Iris pigment epithelial cell (primary cell): Measurements from ENCODE around the gene DPP4.

ENCODE experiments used
- DNase-seq: peaks from one replicate; pipeline ENCODE4 v3.0.0-alpha.2; 2011; ENCODE audit warnings: low read depth

DPP4 gene

DNA sequence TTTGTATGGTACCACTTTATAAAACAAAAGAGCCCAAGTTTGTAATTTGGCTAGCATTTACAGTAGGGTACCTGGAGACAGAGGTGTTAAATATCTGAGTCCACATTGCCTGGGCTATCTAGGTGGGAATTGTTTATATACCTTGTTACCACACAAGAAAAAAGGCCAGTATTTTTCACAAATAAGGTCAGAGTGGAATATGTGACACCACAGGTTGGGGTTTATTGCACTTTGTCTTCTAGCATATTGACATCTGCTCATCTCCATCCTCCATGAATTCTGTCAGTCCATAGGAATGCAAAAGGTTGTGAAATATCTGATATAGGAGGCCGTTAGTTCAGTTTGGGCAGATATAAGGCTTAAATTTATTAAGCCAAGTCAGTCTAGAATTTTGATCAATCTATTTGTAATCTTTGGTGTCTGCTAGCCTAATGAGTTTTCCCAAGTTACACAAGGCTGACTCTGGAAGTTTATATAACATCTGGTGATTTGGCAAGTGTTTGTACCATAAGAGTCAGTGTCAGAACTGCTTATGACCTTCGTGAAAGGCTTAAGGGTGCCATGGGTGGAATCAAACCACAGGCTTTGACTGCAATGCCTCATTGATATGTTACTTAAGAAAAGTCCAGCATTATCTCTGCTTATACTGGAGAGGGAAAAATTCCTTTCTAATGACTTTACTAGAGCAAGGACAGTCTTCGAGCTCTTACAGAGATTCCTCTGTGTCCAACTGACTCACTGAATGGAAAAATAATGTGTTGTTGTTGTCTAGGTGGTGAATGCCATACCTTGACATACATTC is 11.3 kb upstream of the DPP4 start:
- DNase-seq: peak; percentile 93

DNA sequence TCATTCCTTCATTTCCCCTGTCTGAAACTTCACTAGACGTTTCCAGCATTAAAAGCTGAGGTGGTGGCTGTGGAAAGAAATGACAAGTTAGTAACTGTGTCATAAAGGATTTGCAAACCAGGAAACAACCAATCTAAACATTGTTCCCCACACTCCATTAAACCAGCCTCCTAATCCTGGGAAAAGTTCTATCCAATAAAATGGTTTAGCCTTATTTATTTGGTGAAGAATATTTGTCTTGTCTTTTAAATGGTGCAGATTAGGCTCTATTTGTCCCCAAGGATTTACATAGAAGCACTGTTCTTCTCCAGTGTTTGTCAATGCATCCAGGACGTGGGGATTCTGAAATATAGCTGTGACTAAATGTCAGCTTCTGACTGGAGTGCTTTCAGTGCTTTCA is 10.5 kb upstream of the DPP4 start:
- DNase-seq: no peak

DNA sequence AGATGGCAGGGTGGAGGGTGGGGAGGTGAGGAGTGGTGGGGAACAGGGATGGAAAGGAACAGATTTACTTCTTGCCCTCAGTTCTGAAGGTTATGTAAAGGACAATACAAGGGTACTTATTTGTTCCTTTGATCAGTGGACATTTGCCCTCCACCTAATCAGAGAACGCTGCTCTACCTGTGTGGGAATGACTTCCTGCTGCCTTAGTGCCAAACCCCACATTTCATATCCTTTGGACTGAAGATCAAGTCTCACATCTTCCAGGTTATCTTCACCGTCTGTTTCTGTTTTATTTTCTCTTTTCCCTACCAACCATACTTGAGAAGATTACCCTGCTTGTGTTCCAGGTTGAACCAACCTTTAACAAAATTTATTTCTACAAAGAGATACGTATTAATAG is 8.7 kb upstream of the DPP4 start:
- DNase-seq: no peak

DNA sequence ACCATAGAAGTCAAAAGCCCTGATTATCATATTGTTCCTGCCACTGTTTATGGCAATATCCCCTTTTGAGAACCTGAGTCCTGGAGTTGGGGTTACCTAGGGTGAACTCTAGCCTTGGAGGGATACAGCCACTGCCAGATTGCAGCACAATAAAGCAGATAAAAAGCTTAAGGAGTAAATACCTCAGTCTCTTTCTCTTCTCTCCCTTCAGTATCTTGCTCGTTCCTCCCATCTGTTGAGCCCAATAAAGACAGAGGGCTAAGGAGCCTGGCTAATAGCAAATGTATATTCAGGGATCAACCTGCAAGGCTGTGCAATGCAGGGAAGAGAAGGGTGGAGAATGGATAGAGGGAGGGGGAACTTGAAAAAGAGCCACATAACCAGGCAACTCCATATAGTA is 8.0 kb upstream of the DPP4 start:
- DNase-seq: no peak

DNA sequence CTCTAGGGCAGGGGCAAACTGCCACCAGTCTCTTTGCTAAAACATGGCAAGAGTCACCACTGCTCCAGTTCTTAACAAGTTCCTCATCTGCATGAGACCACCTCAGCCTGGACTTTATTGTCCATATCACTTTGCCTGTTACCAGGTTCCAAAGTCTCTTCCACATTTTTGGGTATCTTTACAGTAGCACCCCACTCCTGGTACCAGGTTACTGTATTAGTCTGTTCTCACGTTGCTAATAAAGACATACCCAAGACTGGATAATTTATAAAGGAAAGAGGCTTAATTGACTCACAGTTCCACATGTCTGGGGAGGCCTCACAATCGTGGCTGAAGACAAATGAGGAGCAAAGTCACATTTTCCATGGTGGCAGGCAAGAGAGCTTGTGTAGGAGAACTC is 5.5 kb upstream of the DPP4 start:
- no peak for DNase-seq

DNA sequence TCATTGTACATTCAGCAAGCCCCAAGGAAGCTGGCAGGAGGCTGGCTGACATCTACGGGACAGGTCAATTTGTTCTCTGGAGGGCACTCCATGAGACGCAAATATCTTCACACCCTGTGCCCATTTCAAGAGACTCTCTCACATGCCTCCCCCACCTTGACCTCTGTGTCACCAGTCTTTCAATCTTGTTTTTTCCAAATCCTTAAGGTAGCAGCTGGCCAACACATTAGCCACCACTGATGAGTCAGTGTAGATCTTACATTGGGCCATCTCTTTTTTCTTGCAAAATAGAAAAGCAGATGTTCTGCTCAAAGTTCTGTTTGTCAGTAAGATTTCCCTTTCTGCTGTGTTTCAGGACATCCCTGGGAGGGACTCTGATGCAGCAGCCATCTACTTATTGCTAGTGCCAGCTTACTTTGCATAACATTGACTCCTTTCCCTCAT is 1.7 kb upstream of the DPP4 start:
- DNase-seq: peak; percentile 84

DNA sequence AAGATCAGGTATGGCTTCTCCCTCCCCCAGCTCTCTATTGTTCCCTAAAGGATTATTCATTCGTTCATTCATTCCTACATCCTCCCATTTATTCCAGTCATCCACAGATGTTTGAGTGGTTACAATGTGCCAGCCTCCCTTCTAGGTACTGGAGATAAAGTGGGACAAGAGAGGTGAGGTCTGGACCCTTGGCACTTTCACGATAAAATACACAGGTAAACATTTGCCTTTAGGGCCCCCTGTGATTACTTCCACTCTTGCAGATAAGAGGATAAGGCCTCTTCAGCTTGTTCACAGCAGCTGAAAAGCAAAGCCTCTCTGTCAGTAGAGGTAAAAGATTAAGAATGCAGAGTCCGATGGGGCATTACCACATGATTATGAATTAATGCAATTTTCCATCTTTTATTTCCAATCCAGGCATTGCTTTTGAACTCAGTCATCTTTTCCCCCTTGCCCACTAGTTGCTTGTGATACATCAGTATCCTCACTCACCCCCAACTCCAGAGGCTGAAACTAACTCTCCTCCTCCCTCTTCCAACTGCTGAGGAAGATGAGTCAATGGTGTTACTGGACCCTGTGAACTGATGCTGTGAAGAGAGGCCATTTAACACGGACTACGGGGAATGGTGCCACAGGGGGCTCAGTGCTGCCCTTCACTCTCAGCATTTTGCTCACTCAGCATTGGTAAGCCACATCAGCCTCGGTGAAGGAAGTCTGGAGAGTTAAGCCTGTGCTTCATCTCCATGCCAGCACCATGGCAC is 1.1 kb upstream of the DPP4 start:
- peak; percentile 81 for DNase-seq

DNA sequence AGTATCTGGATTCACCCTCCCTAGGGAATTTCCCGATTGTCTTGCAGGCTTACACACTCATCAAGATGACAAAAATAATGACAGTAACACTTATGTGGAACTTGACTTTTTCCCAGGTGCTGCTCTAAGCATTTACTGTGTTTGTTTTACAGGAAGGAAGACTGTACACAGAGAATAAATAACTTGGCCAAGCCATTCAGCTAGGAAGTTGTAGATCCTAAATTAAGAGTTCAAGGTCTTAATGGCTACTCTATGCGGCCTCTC is 549 bp upstream of the DPP4 start:
- no peak for DNase-seq

DNA sequence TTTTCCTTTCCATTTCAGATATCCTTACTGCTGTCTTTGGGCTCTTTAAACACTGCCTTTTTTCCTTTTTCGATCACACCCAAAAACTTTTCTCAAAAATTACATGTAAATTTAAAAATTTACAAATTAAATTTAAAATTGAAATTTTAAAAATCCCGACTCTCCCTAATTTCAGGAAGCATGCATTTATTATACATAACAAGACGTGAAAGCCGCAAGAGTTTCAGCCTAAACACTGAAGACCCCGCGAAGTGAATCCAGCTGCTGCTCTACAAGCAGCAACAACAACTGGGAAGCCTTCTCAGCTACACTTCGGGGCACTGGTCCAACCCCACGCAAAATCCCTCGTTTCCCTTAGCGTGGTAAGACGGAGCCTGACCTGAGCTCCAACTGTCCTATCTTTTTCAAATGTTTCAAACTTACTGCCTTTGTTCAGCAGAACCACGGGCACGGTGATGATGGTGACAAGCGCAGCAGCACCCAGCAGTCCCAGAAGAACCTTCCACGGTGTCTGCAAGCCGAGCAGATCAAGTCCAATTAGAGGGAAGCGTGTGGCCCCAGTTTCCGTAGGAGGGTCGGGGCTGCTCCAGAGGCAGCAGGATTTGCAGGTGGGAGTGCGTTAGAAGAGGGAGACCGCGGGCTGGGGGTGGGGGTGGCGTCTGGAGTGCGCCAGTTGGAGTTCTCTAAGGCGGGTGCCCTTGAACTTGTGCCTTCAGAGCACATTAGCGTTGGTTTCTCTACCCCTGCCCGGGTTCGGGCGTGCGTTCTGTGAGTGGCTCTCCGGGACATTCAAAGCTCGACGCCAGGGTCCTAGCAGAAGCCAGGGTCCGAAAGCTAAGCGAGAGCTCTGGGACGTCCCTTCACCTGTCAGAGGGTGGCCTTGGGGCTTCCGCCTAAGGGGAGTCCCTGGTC is 783 bp downstream of the DPP4 start:
- peak; percentile 57 for DNase-seq

DNA sequence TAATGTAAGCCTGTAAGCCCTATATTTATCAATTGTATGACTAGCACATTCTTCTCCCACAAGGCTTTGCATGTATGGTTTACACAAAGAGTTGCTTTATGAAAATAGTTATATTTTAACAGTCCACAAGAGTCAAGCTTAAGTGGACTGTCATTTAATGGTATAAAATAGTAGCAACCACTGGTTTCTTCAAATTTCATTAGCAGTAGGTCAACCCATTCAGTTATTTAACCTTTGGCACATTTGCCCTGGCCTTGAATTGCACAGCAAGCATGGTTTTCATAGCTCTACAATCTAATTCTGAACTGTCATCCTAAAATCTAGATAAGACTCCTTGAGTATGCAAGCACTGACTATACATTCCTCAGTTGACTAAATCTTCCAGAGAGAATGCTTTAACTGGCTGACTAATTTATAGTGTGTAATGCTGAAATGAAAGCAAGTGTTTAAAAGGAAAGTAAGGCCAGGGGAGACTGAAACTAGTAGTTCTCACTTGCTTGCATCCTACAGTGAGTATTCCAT is 1.8 kb downstream of the DPP4 start:
- peak; percentile 91 for DNase-seq

DNA sequence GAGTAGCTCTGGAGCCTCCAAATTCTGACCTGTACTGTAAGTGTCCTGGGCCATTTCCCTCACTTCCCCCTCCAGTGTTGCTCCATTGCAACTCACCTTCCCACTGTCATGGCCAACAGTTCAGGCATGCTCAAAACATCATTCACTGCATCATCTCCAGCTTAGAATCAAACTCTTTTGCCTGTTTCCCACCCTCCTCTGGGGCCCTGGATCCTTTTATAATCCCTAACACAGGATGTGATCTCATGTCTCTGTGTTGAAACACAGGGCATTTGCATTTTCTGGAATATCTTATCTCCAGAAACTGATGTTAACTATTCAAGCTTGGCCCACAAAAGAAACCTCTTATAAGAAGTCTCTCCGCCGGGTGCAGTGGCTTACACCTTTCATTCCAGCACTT is 3.0 kb downstream of the DPP4 start:
- peak; percentile 93 for DNase-seq

DNA sequence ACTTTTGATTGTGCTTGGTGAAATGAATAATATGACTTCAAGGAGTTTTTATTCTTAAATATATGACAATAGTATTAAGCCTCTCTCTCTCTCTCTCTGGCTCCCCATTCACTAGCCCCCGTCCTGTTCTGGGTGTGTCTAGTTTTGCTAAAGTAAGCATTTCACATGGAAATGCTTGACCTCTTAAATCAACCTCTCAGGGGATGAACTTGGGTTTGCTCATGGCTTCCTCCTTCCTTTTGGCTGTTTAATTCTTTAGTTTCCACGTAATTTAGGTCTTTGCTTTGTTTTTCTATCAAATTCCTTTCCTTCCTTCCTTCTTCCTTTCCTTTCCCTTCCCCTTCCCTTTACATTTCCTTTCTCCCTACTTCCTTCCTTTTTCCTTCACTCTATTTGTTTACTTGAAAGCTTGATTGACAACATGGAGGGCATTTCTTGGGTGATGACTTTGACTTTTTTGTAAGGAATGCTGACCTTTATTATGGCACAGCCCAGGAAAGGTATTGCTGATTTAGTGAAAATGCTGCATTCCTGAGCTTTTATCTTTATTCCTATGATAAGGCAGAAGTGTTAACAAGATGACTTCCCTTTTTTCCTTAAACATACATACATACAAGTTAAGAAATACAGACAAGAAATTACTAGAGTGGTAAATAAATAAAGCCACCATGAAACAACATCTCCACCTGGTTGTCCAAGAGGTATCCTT is 3.6 kb downstream of the DPP4 start:
- no peak for DNase-seq

DNA sequence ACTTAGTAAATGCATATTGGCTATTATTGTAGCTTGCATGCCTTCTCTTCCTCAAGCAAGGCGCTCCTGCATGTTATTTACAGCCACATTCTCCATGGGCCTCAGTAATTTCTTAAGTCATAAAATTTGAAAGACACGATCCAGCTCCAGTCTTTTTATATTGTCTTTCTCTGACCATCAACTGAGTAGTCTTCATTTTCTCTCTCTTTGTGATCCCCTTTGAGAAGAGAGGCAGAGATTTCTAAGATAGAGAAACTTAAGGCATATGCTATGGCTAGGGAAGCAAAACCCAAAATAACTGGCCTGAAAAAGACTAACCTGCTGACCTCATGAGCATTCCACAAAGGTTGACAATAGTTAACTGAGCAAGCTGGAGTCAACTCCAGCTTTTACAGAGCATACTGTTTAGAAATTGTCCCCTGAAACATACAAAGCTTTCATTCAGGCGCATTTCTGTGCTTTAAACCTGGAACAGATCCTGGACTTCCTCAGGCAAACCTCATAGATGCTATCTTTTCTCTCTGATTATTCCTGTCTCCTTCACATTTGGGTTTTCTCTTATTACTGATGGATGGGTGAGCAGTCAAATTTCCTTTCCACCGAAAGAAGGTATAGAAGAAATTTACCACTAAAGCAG is 4.6 kb downstream of the DPP4 start:
- DNase-seq: no peak

DNA sequence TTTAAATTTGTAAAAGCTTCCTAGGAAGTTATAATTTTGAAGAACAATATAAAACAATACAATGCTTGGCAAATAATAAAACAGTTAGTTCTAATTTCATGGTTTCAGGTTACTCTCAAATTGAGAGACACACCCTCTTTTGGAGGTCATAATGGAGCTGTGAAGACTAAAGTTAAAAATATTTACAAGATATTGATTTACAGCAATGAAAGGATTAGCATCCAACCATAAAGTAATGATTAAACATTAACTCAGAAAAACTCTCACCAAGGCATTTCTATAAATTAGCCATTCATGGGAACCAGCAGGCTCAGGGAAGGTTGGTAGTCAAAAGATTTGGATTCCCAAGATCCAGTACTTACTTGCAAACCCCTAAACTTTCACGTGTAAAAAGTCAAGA is 6.4 kb downstream of the DPP4 start:
- DNase-seq: no peak

DNA sequence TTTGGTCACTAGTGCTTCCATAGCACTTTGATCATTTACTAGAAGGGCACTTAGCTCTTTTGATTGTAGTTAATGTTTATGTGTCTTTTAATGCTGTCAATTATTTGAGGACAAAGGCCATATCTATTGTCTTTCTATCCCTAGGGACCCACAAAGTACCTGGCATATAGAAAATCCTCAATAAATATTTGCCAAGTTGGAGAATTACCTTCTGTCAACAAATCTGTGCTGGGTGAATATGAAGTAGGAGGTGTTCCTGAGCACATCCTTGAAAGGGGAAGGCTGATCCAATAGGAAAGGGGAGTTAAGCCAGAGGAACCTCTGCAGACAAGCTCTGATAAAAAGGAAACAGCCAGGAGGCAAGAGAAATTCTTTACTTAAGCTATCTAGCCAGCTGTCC is 8.2 kb downstream of the DPP4 start:
- no peak for DNase-seq

DNA sequence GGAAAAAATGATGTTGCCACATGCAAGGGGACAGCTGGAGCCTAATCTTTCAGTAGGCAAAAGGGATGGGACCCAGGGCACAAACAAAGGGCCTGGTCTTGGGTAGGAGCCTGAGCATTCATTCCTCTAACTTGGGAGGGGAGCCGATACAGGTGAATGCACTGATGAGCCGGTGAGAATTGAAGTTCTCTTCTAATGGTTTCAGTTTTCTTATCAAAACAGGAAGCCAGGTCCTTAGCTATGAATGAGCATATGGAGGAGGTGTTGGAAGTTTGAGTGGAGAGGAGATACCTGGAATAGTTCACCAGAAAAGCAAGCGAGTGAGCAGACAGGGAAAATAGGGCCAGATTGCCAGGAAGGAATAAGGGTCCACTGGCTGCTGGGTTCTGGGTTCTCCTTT is 10.1 kb downstream of the DPP4 start:
- no peak for DNase-seq

DNA sequence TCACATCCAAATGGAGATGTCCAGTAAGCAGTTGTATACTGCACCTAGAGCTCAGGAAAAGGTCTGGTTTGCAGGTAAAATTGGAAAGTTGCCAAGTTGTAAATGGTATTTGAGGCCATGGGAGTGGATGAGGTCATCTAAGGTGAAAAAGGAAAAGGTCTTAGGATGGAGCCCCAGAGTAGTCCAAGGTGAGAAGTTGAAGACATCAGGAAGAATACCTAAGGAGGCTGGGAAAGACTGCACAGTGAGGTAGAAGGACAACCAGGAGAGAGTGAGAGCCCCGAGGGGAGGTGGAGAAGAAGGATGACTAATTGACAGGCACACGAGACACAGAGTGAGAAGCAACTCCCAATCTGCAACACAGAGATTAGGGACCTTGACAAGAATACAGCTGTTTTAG is 10.7 kb downstream of the DPP4 start:
- DNase-seq: no peak

DNA sequence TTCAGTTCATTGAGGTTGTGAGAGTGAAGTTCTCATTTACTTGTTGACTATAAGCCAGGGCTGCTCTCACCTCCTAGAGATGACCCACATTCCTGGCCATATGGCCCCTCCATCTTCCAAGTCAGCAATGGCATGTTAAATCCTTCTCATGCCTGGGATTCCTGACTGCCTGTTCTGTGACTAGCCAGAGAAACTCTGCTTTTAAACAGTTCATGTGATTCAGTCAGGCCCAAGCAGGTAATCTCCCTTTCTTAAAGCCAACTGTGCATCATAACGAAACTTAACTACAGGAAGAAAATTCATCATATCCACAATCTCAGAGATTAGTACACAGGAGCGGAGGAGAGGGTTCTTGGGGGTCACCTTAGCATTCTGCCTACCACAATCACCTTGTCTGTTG is 11.5 kb downstream of the DPP4 start:
- peak; percentile 54 for DNase-seq

DNA sequence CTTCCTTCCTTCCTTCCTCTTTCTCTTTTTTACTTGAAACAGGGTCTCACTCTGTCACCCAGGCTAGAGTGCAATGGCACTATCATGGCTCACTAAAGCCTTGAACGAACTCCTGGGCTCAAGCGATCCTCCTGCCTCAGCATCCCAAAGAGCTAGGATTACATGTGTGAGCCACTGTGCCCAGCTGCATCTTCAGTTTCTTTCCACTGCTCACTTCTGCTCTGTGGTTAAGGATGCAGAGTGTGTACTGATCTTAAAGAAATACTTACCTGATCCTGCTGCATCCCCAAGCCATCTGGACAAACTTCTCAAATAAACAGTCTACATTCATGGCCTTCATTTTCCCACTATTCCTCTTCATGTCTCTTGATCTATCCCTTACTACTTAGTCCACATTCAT is 13.0 kb downstream of the DPP4 start:
- DNase-seq: no peak

DNA sequence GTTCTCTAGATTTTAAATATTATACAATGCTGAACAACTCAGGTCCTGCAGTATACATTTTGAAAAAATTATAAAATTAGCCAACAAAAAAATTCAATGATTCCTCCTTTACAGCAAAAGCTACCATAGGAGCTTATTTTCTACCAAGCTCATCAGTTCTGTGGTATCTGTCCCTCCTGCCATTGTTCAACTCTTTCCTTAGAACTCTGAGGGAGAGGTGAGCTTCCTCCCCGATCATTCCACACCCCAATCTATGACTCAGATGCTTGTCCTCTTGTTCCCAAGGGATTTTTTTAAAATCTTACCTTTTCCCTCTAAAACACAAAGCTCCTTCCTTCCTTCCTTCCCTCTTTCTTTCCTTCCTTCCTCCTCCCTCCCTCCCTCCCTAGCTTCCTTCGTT is 13.5 kb downstream of the DPP4 start:
- no peak for DNase-seq

DNA sequence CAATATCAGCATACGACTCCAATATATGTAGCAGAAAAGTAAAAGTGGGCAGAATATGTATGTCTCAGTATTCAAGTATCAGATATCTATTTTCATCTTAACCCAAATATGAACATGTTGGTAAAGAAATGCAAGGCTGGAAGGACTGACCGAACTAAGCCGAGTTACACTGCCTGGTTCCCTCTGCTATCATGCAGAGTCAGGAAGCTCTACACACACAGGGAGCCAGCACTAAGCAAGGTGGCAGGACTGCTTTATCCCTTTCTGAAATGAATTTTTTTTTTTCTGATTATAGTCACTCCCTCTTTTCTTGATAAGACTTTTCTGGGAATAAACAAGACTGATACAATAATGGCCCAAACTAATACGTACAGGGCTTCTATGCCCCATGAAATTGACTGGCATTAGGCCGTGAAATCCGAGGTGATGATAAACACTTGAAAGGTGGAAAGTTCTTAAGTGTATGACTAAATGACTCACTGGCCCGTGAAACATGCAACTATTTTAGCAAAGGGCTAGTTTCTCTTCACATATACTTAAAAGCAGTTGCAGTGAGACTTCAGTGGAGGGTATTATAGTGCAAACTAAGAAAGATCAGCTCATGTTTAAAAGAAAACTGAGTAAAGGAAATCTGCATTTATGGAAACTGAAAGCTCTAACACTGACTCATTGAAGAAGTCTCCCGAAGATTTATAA is 14.9 kb downstream of the DPP4 start:
- peak; percentile 79 for DNase-seq
